PFSK-1 (cell line): ENCODE data around the gene TRIM29.

Experiments used
- SIN3A ChIP-seq: IDR thresholded peaks from 2 replicates; pipeline ENCODE4 v1.6.1; 2012; ENCODE audit warnings: mild to moderate bottlenecking, low read length, moderate library complexity, borderline replicate concordance; ENCODE audit not compliant: insufficient read depth
- TF ChIP-seq, protein P1 (sequence below), 2 experiments: IDR thresholded peaks; 2 replicates each; pipeline versions ENCODE4 v1.6.1 to v1.8.0; 2011 to 2012; ENCODE audit warnings: low read depth in 2 of 2, low read length in 2 of 2, control low read depth in 1 of 2, inconsistent platforms in 1 of 2, mild to moderate bottlenecking in 1 of 2, moderate library complexity in 1 of 2; ENCODE audit not compliant: insufficient read depth in 1 of 2

GRCh38 chr11:120172054-120172911, 34.4 kb upstream of the TRIM29 start:
- TF ChIP-seq, protein P1, sequence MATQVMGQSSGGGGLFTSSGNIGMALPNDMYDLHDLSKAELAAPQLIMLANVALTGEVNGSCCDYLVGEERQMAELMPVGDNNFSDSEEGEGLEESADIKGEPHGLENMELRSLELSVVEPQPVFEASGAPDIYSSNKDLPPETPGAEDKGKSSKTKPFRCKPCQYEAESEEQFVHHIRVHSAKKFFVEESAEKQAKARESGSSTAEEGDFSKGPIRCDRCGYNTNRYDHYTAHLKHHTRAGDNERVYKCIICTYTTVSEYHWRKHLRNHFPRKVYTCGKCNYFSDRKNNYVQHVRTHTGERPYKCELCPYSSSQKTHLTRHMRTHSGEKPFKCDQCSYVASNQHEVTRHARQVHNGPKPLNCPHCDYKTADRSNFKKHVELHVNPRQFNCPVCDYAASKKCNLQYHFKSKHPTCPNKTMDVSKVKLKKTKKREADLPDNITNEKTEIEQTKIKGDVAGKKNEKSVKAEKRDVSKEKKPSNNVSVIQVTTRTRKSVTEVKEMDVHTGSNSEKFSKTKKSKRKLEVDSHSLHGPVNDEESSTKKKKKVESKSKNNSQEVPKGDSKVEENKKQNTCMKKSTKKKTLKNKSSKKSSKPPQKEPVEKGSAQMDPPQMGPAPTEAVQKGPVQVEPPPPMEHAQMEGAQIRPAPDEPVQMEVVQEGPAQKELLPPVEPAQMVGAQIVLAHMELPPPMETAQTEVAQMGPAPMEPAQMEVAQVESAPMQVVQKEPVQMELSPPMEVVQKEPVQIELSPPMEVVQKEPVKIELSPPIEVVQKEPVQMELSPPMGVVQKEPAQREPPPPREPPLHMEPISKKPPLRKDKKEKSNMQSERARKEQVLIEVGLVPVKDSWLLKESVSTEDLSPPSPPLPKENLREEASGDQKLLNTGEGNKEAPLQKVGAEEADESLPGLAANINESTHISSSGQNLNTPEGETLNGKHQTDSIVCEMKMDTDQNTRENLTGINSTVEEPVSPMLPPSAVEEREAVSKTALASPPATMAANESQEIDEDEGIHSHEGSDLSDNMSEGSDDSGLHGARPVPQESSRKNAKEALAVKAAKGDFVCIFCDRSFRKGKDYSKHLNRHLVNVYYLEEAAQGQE (IDR thresholded peaks at IDR 0.05; ENCODE audit: insufficient read depth in 1 of 2, low read depth in 2 of 2, low read length in 2 of 2) = no peak
- TF ChIP-seq SIN3A = no peak
